ENCODE measurements around the gene CERK. TPM values are rescaled to one million over a fixed set of nuclear protein-coding genes. Genes with fewer than 3 reads are reported as not detected.
A peak's percentile ranks its signal among the peaks of the same experiment; 100 is the strongest.

CERK gene
- total RNA-seq, 1 donor from 2014 or later, result 26.1 TPM

DNA sequence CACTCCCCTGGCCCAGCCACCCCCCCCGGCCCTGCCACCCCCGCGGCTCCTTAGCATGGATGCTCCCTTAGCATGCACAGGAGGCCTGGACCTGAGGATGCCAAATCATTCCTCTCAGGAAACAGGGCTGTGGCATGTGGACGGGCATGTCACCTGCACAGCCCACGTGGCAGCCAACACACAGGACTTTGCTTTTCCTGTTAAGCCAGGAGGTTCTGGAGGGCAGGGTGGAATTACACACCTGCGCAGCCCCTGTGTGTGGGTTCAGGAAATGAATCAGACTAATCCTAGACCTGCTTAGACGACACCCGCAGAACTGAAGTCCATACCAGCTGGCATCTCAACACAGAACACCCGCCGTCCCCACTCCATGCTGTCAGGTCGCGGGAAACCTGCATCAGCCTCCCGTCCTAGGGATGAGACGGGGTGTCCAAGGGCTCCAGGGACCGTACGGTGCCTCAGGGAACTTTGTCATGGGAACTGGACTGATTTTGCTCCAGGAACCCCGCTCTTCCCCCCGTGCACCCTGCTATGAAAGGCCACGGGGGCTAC, 10.2 kb downstream of the CERK start:
- Histone ChIP-seq H3K27ac (no peak overlapping the region), H3K4me1 (peaks cover 31% of the 10 kb centered on the region), H3K36me3 (peaks cover 26% of the 10 kb centered on the region), H3K9me3 (no peaks in the 10 kb centered on the region), H3K27me3 (ENCODE audit: low read depth) (no peaks in the 10 kb centered on the region), H3K4me3 (no peak overlapping the region)
- DNase-seq, result no peak
- no peak for TF ChIP-seq CTCF (IDR thresholded peaks at IDR 0.05)
- intact Hi-C loops (cut with DNase I), result no loop called here
- no peak for ATAC-seq

DNA sequence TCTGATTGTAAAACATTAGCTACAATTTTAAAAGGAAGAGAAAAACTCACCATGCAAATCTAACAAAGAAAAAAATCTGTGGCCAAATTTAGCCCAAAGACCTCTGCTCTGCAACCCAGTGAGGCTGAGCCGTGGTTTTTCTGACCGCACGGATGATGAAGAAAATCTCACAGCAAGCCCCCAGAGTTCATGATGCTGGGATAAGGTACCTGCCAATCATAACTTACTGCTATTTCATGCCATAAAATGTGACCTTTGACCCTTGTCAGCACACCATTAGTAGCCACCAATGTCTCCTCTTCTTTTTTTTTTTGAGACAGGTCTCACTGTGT, 11.1 kb downstream of the CERK start:
- no peak for TF ChIP-seq CTCF (IDR thresholded peaks at IDR 0.05)
- Histone ChIP-seq H3K27ac (no peak overlapping the region), H3K4me1 (peaks cover 22% of the 10 kb centered on the region), H3K4me3 (no peak overlapping the region), H3K36me3 (peaks cover 25% of the 10 kb centered on the region), H3K27me3 (ENCODE audit: low read depth) (no peaks in the 10 kb centered on the region), H3K9me3 (no peaks in the 10 kb centered on the region)
- intact Hi-C loops (cut with DNase I), result no loop called here
- ATAC-seq, result no peak
- DNase-seq, result no peak

GRCh38 chr22:46726066-46726985, 11.7 kb downstream of the CERK start:
- intact Hi-C loops (cut with DNase I), result no loop called here
- no peak for TF ChIP-seq CTCF (IDR thresholded peaks at IDR 0.05)
- H3K36me3 ChIP-seq, result peaks cover 23% of the 10 kb centered on the region
- no peak overlapping the region for H3K4me3 ChIP-seq
- ATAC-seq, result peak in 1 of 2 donors; percentile 45
- no peak overlapping the region for H3K27ac ChIP-seq
- peaks cover 16% of the 10 kb centered on the region for H3K4me1 ChIP-seq
- DNase-seq, result no peak
- H3K27me3 ChIP-seq (ENCODE audit: low read depth), result no peaks in the 10 kb centered on the region
- no peaks in the 10 kb centered on the region for H3K9me3 ChIP-seq

DNA sequence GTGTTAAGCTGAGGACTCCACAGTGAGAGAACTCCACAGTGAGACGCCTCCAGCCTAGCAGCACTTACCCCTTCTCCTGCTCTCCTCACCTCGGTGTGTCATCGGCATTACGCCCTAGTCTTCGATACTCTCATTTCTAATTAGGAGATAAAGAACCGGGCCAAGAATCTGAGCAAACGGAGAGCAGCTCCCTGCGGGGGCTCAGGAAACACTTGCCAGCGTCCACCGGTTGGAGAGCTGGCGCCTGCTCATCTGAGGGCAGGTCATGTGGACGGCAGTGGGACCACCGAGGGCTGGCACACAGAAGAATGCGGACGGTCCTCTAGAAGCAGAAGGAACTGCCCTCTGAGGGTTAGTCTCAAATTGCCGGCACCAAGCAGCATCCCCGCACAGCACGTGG, 13.0 kb downstream of the CERK start:
- no peak for ATAC-seq

GRCh38 chr22:46723882-46724281, 14.2 kb downstream of the CERK start:
- intact Hi-C loops (cut with DNase I), result no loop called here
- H3K27me3 ChIP-seq (ENCODE audit: low read depth), result no peaks in the 10 kb centered on the region
- H3K27ac ChIP-seq, result no peak overlapping the region
- H3K36me3 ChIP-seq, result peaks cover 46% of the 10 kb centered on the region
- no peaks in the 10 kb centered on the region for H3K9me3 ChIP-seq
- DNase-seq, result no peak
- H3K4me3 ChIP-seq, result no peak overlapping the region
- peaks cover 4% of the 10 kb centered on the region for H3K4me1 ChIP-seq
- TF ChIP-seq CTCF (IDR thresholded peaks at IDR 0.05), result no peak
- no peak for ATAC-seq

More for the DNA sequence above, 13.0 kb downstream of the CERK start:
- DNase-seq, result no peak
- H3K4me3 ChIP-seq, result no peak overlapping the region
- no peak overlapping the region for H3K27ac ChIP-seq
- H3K27me3 ChIP-seq (ENCODE audit: low read depth), result no peaks in the 10 kb centered on the region
- TF ChIP-seq CTCF (IDR thresholded peaks at IDR 0.05), result no peak
- no peaks in the 10 kb centered on the region for H3K9me3 ChIP-seq
- intact Hi-C loops (cut with DNase I), result no loop called here
- H3K36me3 ChIP-seq, result peaks cover 35% of the 10 kb centered on the region
- peaks cover 9% of the 10 kb centered on the region for H3K4me1 ChIP-seq
